Measurements from ENCODE around the gene LDLRAD4.

LDLRAD4 gene

GRCh38 chr18:13537022-13537780, 318.6 kb downstream of the LDLRAD4 start:
- H3K4me3 ChIP-seq (ENCODE audit: low read length): no peak overlapping the region
- DNase-seq (ENCODE audit: low read depth): no peak
- no peak for TF ChIP-seq CTCF (IDR thresholded peaks at IDR 0.05; ENCODE audit: insufficient read depth, low read depth, low read length, missing control alignments)

GRCh38 chr18:13538630-13539029, 320.1 kb downstream of the LDLRAD4 start:
- no peak for TF ChIP-seq CTCF (IDR thresholded peaks at IDR 0.05; ENCODE audit: insufficient read depth, low read depth, low read length, missing control alignments)
- H3K4me3 ChIP-seq (ENCODE audit: low read length): no peak overlapping the region
- DNase-seq (ENCODE audit: low read depth): no peak

- DNase-seq (ENCODE audit: low read depth): no peak
- H3K4me3 ChIP-seq (ENCODE audit: low read length): no peak overlapping the region
- no peak for TF ChIP-seq CTCF (IDR thresholded peaks at IDR 0.05; ENCODE audit: insufficient read depth, low read depth, low read length, missing control alignments)
Observed at GRCh38 chr18:13539050-13539449, 320.5 kb downstream of the LDLRAD4 start.

DNA sequence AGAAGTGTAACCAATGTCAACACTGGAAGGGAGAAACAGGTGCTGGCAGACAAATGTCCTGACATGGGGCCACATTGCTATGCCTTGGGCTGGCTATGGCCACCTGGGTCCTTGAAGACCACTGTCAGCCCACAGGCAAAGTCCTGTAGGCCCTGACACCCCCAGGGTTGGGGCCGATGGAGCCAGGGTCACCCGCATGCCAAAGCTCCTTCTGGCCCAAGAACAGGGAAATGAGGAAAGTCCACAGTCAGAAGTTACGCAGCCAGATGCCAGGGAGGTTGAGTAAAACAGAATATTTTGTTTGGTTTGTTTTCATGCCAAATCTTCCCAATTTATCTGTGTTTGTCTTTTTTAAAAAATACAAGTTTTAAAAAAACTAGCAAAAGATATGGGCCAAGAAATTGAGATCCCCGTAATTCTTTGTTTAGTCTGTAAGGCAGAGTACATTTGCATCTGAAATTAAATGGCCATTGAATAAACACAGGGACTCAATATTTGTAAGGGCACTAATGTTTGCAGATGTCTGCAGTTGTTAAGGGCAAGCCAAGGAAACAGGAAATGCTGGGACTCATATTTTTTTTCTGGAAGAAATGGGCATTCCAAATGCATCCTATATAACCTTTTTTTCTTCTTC, 321.4 kb downstream of the LDLRAD4 start:
- TF ChIP-seq CTCF (IDR thresholded peaks at IDR 0.05; ENCODE audit: insufficient read depth, low read depth, low read length, missing control alignments): no peak
- DNase-seq (ENCODE audit: low read depth): no peak
- H3K4me3 ChIP-seq (ENCODE audit: low read length): no peak overlapping the region

DNA sequence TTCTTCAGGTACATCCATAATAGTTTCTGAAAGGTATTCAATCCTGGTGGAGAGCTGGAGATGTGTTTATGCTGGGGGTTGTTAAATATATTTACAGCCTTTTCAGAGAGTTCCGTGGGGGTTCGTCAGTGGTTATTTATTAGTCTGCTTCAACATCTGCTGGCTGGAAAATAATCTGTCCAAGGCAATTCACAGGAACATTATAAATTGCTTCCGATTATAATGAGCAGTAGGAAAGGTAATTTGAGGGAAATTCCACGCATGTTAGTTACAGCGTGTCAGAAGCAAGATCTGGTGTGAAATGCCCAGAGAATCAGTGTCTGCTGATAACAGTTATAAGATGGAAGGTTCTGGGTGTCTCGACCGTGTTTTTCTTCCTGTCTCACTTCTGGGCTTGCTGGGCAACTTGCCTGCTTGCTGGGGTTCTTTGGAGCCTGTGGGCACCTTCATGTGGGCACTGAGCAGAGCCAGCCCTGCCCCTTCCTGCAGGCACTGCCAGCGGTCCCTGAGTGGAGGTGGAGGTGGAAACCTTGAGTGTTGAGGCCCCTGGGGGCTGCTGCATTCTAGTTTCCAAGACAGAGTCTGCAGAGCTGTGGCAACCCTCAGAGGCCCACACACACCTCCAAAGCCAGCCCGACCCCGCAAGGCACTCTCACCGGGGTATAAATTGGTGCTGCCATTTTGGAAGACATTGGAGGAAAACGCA, 322.1 kb downstream of the LDLRAD4 start:
- no peak for DNase-seq (ENCODE audit: low read depth)
- H3K4me3 ChIP-seq (ENCODE audit: low read length): no peak overlapping the region
- no peak for TF ChIP-seq CTCF (IDR thresholded peaks at IDR 0.05; ENCODE audit: insufficient read depth, low read depth, low read length, missing control alignments)

GRCh38 chr18:13541621-13542519, 323.3 kb downstream of the LDLRAD4 start:
- no peak for TF ChIP-seq CTCF (IDR thresholded peaks at IDR 0.05; ENCODE audit: insufficient read depth, low read depth, low read length, missing control alignments)
- no peak overlapping the region for H3K4me3 ChIP-seq (ENCODE audit: low read length)
- DNase-seq (ENCODE audit: low read depth): no peak

Measured in epithelial cell of esophagus (primary cell).